HepG2 (cell line): ENCODE results near the gene PRXL2B. TPM values are rescaled to one million over a fixed set of nuclear protein-coding genes. Genes with fewer than 3 reads are reported as not detected.
A peak's percentile ranks its signal among the peaks of the same experiment; 100 is the strongest.

Experiments
- AFF4 ChIP-seq: sonication (generic); formaldehyde crosslinking; IDR thresholded peaks from 2 replicates; pipeline ENCODE4 v1.4.0; 2020; ENCODE audit warnings: missing genetic modification reagents
- ATF7-NPFF ChIP-seq: sonication (generic); formaldehyde crosslinking; IDR thresholded peaks from 2 replicates; pipeline ENCODE4 v1.8.1; 2023; ENCODE audit warnings: mild to moderate bottlenecking, low read depth, missing genetic modification reagents, moderate library complexity
- CCDC6 ChIP-seq: sonication (generic); formaldehyde crosslinking; IDR thresholded peaks from 2 replicates; pipeline ENCODE4 v1.8.1; 2022; ENCODE audit warnings: mild to moderate bottlenecking, missing genetic modification reagents, moderate library complexity
- ETV6 ChIP-seq: sonication (generic); formaldehyde crosslinking; conservative IDR thresholded peaks from 2 replicates; pipeline ENCODE4 v1.4.0; 2020; ENCODE audit warnings: missing genetic modification reagents
- FOXM1 ChIP-seq: sonication (generic); formaldehyde crosslinking; IDR thresholded peaks from 2 replicates; pipeline ENCODE4 v1.5.0; 2020; ENCODE audit warnings: missing genetic modification reagents
- GABPB1 ChIP-seq: IDR thresholded peaks from 2 replicates; pipeline ENCODE4 v1.6.1; 2016; ENCODE audit warnings: mild to moderate bottlenecking, missing genetic modification reagents, moderate library complexity, missing compliant biosample characterization
- HOXA3 ChIP-seq: sonication (generic); formaldehyde crosslinking; IDR thresholded peaks from 2 replicates; pipeline ENCODE4 v1.5.0; 2020; ENCODE audit warnings: missing genetic modification reagents
- KDM6A ChIP-seq: IDR thresholded peaks from 2 replicates; pipeline ENCODE4 v1.6.1; 2016; ENCODE audit warnings: low read depth
- NFE2L2 ChIP-seq: fragments of 150-350 bp; IDR thresholded peaks from 2 replicates; pipeline ENCODE4 v1.6.1; 2014; ENCODE audit warnings: low read length
- NR3C1 ChIP-seq: sonication (generic); formaldehyde crosslinking; IDR thresholded peaks from 2 replicates; pipeline ENCODE4 v1.4.0; 2020; ENCODE audit warnings: missing genetic modification reagents
- POLR2AphosphoS5 ChIP-seq: IDR thresholded peaks from 2 replicates; pipeline ENCODE4 v1.6.1; 2012; ENCODE audit warnings: low read depth, low read length
- SOX13 ChIP-seq, 3 experiments: fragments of 450-650 bp in 1 of 3; sonication (generic) in 1 of 3; formaldehyde crosslinking in 1 of 3; IDR thresholded peaks in 2 of 3; conservative IDR thresholded peaks in 1 of 3; 2 replicates each; pipeline versions ENCODE4 v1.5.0 to v1.6.1; 2016 to 2020; ENCODE audit warnings: antibody characterized with exemption in 1 of 3, mild to moderate bottlenecking in 1 of 3, missing compliant biosample characterization in 1 of 3, missing genetic modification reagents in 1 of 3, moderate library complexity in 1 of 3
- SRSF1 ChIP-seq: fragments of 200-400 bp; formaldehyde crosslinking; optimal IDR thresholded peaks from 2 replicates; pipeline ENCODE3; 2017; ENCODE audit warnings: mild to moderate bottlenecking, low read depth, low read length, moderate library complexity
- SUZ12 ChIP-seq: fragments of 150-350 bp; IDR thresholded peaks from 2 replicates; pipeline ENCODE4 v1.6.1; 2014; ENCODE audit warnings: low read depth, low read length
- TBP ChIP-seq: sonication (generic); formaldehyde crosslinking; IDR thresholded peaks from 2 replicates; pipeline ENCODE4 v1.5.0; 2020; ENCODE audit warnings: missing genetic modification reagents
- U2AF2 ChIP-seq: fragments of 200-400 bp; formaldehyde crosslinking; IDR thresholded peaks from 2 replicates; pipeline ENCODE4 v1.6.1; 2017; ENCODE audit warnings: low read depth, mild to moderate bottlenecking, low read length
- ZMYM2 ChIP-seq: sonication (generic); formaldehyde crosslinking; IDR thresholded peaks from 2 replicates; pipeline ENCODE4 v1.8.0; 2022; ENCODE audit warnings: mild to moderate bottlenecking, missing genetic modification reagents
- ZNF407 ChIP-seq: sonication (generic); formaldehyde crosslinking; IDR thresholded peaks from one replicate; pipeline ENCODE4 v1.5.1; 2020; ENCODE audit warnings: mild to moderate bottlenecking, missing genetic modification reagents; ENCODE audit errors: not compliant biosample characterization
- ZNF572 ChIP-seq: sonication (generic); formaldehyde crosslinking; IDR thresholded peaks from 2 replicates; pipeline ENCODE4 v1.5.1; 2020; ENCODE audit warnings: mild to moderate bottlenecking, missing genetic modification reagents
- polyA plus RNA-seq, 8 experiments: library from polyadenylated mRNA; depleted of rRNA in 3 of 8; stranded (reverse) in 7 of 8; unstranded in 1 of 8; fragments of >200 nt; fragmentation: Illumina TruSeq in 4 of 8; extraction: Trizol in 4 of 8; gene quantifications; 2 replicates each; pipeline versions ENCODE4 v1.2.1 to v1.2.3, GENCODE V29; 2011 to 2016; ENCODE audit warnings: low read depth in 4 of 8, missing spikeins in 1 of 8, mixed read lengths in 1 of 8; ENCODE audit not compliant: insufficient read depth in 1 of 8
- total RNA-seq, 5 experiments: library from RNA; depleted of rRNA; stranded (reverse); fragments of >200 nt; fragmentation: Illumina TruSeq; extraction: Trizol; gene quantifications; 2 replicates each; pipeline ENCODE4 v1.2.3, GENCODE V29; 2016; ENCODE audit warnings: low read depth in 1 of 5

PRXL2B gene
- total and polyA plus RNA-seq, 2 of the 13 experiments (the other 11 are each of a cell fraction or from before 2014, with no cell fraction given) = 16.8 to 22.1 TPM

- TF ChIP-seq ZNF407 (CRISPR knock-in tag) (no peak), ZNF572 (CRISPR knock-in tag) (no peak), HOXA3 (CRISPR knock-in tag) (peak; percentile 45; the same call in 1 of the 2 replicates), KDM6A (no peak), FOXM1 (CRISPR knock-in tag) (no peak), SRSF1 (peak; percentile 37), GABPB1 (CRISPR knock-in tag) (peak; percentile 90), NFE2L2 (no peak), TBP (CRISPR knock-in tag) (no peak), NR3C1 (CRISPR knock-in tag) (no peak), AFF4 (no peak), POLR2AphosphoS5 (peak; percentile 58), SUZ12 (no peak), ETV6 (no peak), SOX13 (IDR thresholded peaks at IDR 0.05) (no peak), SOX13 (CRISPR knock-in tag; conservative IDR thresholded peaks at IDR 0.05 in 1 of 2, IDR thresholded peaks at IDR 0.05 in 1 of 2) (no peak), ZMYM2 (CRISPR knock-in tag) (no peak), ATF7-NPFF (CRISPR knock-in tag) (no peak), CCDC6 (no peak), U2AF2 (no peak)
These were observed 1.1 kb upstream of the PRXL2B start (continued) for GRCh38 chr1:2585318-2586092.
